ENCODE results near the gene ADAM12. TPM values are rescaled to one million over a fixed set of nuclear protein-coding genes. Genes with fewer than 3 reads are reported as not detected.

Gene ADAM12
- total and polyA plus RNA-seq, 4 donors, result 0.03 to 0.33 (median 0.19) TPM

- H3K27me3 ChIP-seq (ENCODE audit: control insufficient read depth in 4 of 4, insufficient read depth in 4 of 4, low read length in 3 of 4), result no peaks in the 10 kb centered on the region
- no peaks in the 10 kb centered on the region for H3K36me3 ChIP-seq (ENCODE audit: control insufficient read depth in 4 of 4, insufficient read depth in 3 of 4, low read depth in 1 of 4, low read length in 3 of 4)
- H3K9me3 ChIP-seq (ENCODE audit: control insufficient read depth in 4 of 4, low read length in 3 of 4), result no peaks in the 10 kb centered on the region
- H3K9ac ChIP-seq (ENCODE audit: low read depth in 1 of 2, low read length in 2 of 2), result no peak overlapping the region
- TF ChIP-seq HNF4G (IDR thresholded peaks at IDR 0.05) (no peak), TAF1 (conservative IDR thresholded peaks at IDR 0.05) (no peak), FOXA1 (IDR thresholded peaks at IDR 0.05) (no peak), FOXA2 (IDR thresholded peaks at IDR 0.05) (no peak), NR2F2 (IDR thresholded peaks at IDR 0.05) (no peak), JUND (IDR thresholded peaks at IDR 0.05) (no peak), RAD21 (IDR thresholded peaks at IDR 0.05) (no peak), HNF4A (conservative IDR thresholded peaks at IDR 0.05) (no peak), SP1 (IDR thresholded peaks at IDR 0.05) (no peak), YY1 (IDR thresholded peaks at IDR 0.05) (no peak), CTCF (IDR thresholded peaks at IDR 0.05; ENCODE audit: low read depth, low read length, missing input control) (no peak), EGR1 (IDR thresholded peaks at IDR 0.05; ENCODE audit: low read depth in 2 of 2) (no peak), RXRA (IDR thresholded peaks at IDR 0.05) (no peak), ZBTB33 (IDR thresholded peaks at IDR 0.05) (no peak), GABPA (IDR thresholded peaks at IDR 0.05 in 1 of 2, conservative IDR thresholded peaks at IDR 0.05 in 1 of 2) (no peak)
- TF ChIP-seq, protein P1, sequence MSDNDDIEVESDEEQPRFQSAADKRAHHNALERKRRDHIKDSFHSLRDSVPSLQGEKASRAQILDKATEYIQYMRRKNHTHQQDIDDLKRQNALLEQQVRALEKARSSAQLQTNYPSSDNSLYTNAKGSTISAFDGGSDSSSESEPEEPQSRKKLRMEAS (IDR thresholded peaks at IDR 0.05), result no peak
- TF ChIP-seq, protein P2, sequence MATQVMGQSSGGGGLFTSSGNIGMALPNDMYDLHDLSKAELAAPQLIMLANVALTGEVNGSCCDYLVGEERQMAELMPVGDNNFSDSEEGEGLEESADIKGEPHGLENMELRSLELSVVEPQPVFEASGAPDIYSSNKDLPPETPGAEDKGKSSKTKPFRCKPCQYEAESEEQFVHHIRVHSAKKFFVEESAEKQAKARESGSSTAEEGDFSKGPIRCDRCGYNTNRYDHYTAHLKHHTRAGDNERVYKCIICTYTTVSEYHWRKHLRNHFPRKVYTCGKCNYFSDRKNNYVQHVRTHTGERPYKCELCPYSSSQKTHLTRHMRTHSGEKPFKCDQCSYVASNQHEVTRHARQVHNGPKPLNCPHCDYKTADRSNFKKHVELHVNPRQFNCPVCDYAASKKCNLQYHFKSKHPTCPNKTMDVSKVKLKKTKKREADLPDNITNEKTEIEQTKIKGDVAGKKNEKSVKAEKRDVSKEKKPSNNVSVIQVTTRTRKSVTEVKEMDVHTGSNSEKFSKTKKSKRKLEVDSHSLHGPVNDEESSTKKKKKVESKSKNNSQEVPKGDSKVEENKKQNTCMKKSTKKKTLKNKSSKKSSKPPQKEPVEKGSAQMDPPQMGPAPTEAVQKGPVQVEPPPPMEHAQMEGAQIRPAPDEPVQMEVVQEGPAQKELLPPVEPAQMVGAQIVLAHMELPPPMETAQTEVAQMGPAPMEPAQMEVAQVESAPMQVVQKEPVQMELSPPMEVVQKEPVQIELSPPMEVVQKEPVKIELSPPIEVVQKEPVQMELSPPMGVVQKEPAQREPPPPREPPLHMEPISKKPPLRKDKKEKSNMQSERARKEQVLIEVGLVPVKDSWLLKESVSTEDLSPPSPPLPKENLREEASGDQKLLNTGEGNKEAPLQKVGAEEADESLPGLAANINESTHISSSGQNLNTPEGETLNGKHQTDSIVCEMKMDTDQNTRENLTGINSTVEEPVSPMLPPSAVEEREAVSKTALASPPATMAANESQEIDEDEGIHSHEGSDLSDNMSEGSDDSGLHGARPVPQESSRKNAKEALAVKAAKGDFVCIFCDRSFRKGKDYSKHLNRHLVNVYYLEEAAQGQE (IDR thresholded peaks at IDR 0.05), result no peak
- TF ChIP-seq, protein P3, sequence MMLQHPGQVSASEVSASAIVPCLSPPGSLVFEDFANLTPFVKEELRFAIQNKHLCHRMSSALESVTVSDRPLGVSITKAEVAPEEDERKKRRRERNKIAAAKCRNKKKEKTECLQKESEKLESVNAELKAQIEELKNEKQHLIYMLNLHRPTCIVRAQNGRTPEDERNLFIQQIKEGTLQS (IDR thresholded peaks at IDR 0.05), result no peak
- WGBS, result 68% methylated on average over 2 of the region's 2 CpGs
- no peak overlapping the region for H3K27ac ChIP-seq (ENCODE audit: low read depth in 1 of 2, low read length in 2 of 2)
- H3K4me3 ChIP-seq (ENCODE audit: low read depth in 1 of 3, low read length in 3 of 3), result no peak overlapping the region
- H3K4me1 ChIP-seq (ENCODE audit: control insufficient read depth in 4 of 4, insufficient read depth in 4 of 4, low read length in 3 of 4), result no peaks in the 10 kb centered on the region
- DNase-seq (ENCODE audit: low spot score), result no peak
Measured at GRCh38 chr10:126230587-126230986, 157.7 kb downstream of the ADAM12 start.

All from liver (tissue), 9 donors.